22Rv1 (cell line): ENCODE results near the gene DUOX1.

Experiments used
- CTCF ChIP-seq: fragments of 450-650 bp; IDR thresholded peaks from 2 replicates; pipeline ENCODE4 v1.5.1; 2017; ENCODE audit warnings: mild to moderate bottlenecking
- ZFX ChIP-seq: fragments of 450-650 bp; IDR thresholded peaks from 2 replicates; pipeline ENCODE4 v1.6.1; 2017; ENCODE audit warnings: antibody characterized with exemption, borderline replicate concordance

GRCh38 chr15:45180201-45180600 lies 50.4 kb downstream of the DUOX1 start:
- no peak for TF ChIP-seq CTCF
- no peak for TF ChIP-seq ZFX
